ENCODE results near the gene ABRAXAS1.

ABRAXAS1 gene

GRCh38 chr4:83417566-83417965, 67.3 kb downstream of the ABRAXAS1 start:
- no peak for TF ChIP-seq CTCF (IDR thresholded peaks at IDR 0.05; ENCODE audit: borderline replicate concordance, insufficient read depth, low read depth, low read length)

GRCh38 chr4:83413676-83414075, 71.2 kb downstream of the ABRAXAS1 start:
- TF ChIP-seq CTCF (IDR thresholded peaks at IDR 0.05; ENCODE audit: borderline replicate concordance, insufficient read depth, low read depth, low read length) = no peak
- H3K4me3 ChIP-seq (ENCODE audit: low read depth, low read length) = no peak overlapping the region

More at GRCh38 chr4:83417566-83417965, 67.3 kb downstream of the ABRAXAS1 start:
- no peak overlapping the region for H3K4me3 ChIP-seq (ENCODE audit: low read depth, low read length)

Measured in GM12875 (cell line).